HUDEP-2 (cell line): ENCODE results near the gene ATP13A3.
A peak's percentile ranks its signal among the peaks of the same experiment; 100 is the strongest.

Experiments used
- DNase-seq, 76 experiments: peaks; one replicate each; lab custom pipeline; 2025; ENCODE audit not compliant: unreplicated experiment in 76 of 76; lab: John Stamatoyannopoulos, UW

The ATP13A3 gene

DNA sequence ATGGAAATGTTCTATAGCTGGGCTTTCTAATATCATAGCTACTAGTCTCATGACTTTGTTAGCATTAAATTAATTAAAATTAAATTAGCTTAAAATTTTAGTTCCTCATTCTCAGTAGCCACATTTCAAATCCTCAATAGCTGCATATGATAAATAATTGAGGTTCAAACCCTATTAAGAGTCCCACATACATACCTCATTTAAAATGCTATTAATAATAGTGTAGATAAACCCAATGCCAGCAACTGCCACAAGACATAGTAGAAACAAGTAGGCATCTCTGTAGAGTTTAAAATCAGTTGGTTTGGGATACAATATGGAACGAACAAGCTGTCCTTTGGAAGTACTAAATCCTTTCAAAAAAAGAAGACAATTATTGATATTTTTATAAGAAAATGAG lies 39.1 kb downstream of the ATP13A3 start:
- no peak for DNase-seq

- DNase-seq, result peak in 21 of 76 experiments; percentile 1 to 45 (median 14)
Measured at GRCh38 chr3:194447161-194447560, 39.6 kb downstream of the ATP13A3 start.

- DNase-seq, result no peak
Measured at GRCh38 chr3:194446754-194447153, 40.0 kb downstream of the ATP13A3 start.

- no peak for DNase-seq
Measured at GRCh38 chr3:194446172-194446571, 40.6 kb downstream of the ATP13A3 start.

DNA sequence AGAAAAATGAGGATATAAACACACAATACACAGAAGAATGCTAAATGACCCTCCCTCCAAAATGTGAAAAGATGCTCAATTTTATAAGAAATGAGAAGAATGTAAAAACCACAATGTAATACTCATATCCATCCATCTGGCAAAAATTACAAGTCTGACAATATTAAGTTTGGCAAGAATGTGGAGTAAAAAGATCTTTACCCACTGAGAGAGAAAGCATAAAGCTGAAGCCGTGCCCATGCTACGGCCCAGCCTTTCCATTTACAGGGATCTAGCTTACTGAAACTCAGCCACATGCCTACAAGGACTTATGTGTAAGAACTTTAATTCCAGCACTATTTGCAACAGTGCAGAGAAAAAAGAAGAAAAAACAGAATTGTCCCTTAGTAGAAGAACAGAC lies 42.9 kb downstream of the ATP13A3 start:
- no peak for DNase-seq

- no peak for DNase-seq
Measured at GRCh38 chr3:194440756-194441155, 46.0 kb downstream of the ATP13A3 start.

DNA sequence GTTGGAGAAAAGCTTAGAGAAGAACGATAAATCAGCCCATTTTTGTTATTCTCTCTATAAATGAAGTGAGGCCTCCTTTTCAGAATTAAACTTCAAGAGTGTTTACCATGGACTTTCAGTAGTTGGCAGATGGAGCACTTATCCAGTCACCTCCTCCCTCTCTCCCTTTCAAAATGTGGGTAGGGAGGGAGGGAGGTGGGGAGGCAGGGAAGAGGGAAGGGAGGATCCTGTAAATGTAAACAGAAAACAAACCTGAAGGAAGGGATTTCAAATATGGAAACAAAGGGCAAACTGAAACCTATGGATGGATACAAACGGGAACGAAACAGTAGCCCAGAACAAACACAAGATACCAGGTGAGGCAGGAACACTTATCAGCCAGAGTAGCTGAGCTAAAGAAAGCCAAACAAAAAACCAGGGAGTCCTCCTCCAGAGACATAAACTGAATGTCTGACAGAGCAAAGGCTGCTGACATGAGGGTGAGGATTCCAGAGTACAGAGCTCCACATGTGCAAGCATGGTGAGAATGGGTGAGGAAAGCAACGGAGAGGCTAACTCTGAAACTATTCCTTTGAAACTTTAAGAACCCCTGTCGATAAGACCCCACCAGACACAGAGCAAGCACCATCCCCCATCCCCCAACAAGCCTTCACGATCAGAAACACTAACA lies 46.8 kb downstream of the ATP13A3 start:
- DNase-seq, result no peak

- DNase-seq, result no peak
Measured at GRCh38 chr3:194434503-194434902, 52.3 kb downstream of the ATP13A3 start.

DNA sequence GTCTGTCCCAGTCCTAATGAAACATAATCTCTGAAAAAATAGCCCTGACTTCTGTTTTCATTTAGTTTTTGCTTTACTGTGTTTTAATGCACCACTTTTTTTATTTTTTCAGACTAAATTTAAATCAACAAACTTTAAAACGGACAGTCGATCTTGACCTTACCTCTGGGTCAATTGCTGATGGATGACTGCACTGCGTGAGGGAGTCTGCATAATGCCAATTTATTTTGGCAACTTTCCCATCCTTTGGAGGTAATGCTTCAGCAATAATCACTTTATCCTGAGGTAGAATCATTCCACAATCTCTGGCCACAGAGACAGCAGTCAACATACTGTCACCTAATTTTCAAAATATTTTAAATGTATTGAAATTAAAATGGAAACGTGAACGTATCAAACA lies 55.2 kb downstream of the ATP13A3 start:
- DNase-seq, result no peak

DNA sequence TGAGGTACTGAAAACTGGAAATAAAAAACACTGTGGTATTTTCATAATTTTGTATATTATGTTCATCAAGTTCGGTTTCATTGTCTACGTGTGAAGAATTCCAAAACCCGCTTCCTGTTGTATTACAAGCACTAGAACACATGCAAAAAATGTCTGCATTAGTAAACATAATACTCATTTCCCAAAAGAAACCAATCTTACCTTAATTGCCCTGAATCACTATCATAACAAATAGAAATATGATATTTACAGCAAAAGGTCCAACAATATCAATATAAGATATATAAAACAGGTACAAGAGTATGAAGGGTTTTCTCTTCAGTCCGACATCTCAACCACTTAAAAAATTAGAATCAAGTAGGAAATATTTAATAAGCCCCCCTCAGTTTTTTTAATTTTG lies 61.4 kb downstream of the ATP13A3 start:
- DNase-seq, result no peak

GRCh38 chr3:194424953-194425352 lies 61.8 kb downstream of the ATP13A3 start:
- no peak for DNase-seq

DNA sequence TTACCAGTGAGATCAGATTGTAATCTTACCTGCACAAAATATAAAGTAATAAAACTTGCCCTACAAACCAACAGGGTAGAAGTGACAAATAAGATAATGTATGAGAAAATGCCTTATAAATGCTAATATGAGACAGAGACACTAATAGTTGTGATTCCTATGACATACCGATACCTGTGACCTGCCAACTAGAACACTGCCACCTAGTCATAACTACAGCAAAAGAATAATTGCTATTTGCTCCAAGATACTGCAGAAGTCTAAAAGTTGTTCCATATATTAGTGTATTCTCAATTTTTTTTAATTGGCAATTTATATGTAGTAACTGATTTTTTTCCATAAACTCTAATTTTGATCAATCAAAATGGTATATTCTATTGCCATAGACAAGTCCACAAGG lies 62.4 kb downstream of the ATP13A3 start:
- no peak for DNase-seq

DNA sequence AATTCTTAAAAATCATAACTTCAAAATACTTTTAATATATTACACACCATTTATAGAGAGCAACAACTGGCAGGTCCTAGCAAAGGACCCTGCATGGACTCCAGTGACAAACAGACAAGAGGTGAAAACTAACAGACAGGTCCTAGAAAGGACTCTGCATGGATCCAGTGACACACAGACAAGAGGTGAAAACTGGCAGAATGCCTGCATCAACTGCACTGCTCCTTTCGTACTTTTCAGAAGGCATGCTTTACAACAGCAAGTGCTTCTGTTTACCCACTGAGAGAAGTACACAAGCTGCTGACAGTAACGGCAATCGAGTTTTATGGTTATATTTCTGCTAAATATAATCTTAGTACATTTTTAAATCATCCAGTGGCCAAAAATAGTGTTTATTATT lies 63.5 kb downstream of the ATP13A3 start:
- DNase-seq, result no peak

DNA sequence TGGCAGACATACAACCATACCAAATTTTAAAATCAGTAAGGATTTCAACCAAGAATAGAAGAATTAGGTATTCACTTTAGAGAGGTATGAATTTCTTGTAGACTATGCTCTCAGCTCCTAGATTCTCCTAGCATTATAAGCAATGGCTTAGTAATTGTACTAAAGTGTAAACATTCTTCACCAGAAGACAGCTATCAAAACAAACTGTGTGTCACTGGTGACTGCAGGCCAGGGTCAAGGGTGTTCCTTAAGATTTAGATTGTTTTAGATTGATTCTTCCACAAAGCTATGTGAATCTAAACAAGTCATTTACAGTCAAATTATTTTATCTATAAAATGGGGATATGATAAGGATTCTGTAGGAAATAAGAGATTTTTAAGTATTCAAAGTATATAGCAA lies 64.6 kb downstream of the ATP13A3 start:
- DNase-seq, result no peak

DNA sequence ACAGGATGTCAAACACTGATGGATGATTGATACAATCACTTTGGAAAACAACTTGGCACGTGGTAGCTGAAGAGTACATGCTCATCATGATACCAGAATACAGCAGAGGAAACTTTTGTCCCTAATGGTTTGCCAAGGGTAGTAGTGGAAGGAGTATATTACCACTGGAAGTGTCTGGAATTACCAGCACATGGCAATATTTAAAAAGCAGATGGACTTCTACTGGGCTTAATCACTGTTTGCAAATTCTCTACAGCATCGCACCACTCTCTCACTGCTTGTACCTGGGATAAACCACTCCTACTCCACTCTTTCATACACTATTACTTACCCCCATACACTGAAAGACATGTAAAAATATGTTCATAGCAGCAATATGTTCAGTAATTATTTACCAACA lies 68.1 kb downstream of the ATP13A3 start:
- DNase-seq, result no peak

DNA sequence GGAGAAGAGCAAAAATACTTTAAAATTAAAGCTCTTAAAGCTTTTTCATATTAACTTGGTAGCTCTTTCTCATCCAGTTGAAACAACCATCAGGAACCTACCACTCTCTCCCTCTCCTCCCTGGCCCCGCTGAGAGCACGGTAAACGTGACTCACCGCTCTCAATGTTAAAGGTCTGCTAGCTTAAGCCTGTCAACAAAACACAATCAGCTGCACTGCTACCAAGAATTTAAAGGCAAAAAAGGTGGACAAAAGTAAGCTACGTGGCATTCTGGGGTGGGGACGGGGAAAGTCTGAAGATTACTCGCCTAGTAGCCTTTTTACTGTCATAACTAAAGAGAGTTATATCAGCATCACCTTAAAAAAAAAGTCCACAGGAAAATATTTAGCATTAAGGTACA lies 79.4 kb downstream of the ATP13A3 start:
- DNase-seq, result no peak

- no peak for DNase-seq
Measured at GRCh38 chr3:194405766-194406165, 81.0 kb downstream of the ATP13A3 start.

GRCh38 chr3:194404365-194405140 lies 82.2 kb downstream of the ATP13A3 start:
- peak in 33 of 76 experiments; percentile 8 to 62 (median 39) for DNase-seq

- DNase-seq, result peak in 1 of 76 experiments; percentile 10
Measured at GRCh38 chr3:194401868-194402329, 84.9 kb downstream of the ATP13A3 start.

DNA sequence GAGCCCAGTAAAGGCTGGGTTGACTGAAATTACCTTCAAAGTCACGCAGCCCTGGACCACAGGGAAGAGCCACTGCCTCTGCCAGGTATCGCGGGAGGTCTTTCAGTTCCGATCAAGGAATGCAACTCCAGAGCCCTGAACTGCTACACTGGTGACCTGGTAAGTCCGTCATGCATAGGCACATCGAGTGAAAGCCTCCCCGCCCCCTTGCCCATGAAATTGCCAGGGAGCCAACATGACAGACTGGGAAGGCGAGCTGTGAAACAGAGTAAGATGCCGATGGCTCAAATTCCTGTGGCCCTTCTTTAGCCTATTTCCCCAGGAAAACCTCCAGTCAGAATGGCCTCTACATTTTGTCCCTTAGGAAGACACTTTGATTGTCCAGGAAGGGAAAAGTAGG lies 85.5 kb downstream of the ATP13A3 start:
- no peak for DNase-seq

- no peak for DNase-seq
Measured at GRCh38 chr3:194399874-194400411, 86.9 kb downstream of the ATP13A3 start.

- no peak for DNase-seq
Measured at GRCh38 chr3:194399166-194399565, 87.6 kb downstream of the ATP13A3 start, which contains the start of gene GP5. GP5 (minus strand) TSS chr3:194399266; CDS start chr3:194398282, 984 bp downstream.
